Body of pancreas (tissue), 4 donors: Measurements from ENCODE around the gene TAAR1.

Experiments
- POLR2A ChIP-seq, 3 donors: fragments of 450-650 bp; IDR thresholded peaks; one replicate each; pipeline ENCODE4 v1.6.1; 2016; ENCODE audit warnings: antibody characterized with exemption in 3 of 3, mild to moderate bottlenecking in 2 of 3
- TF ChIP-seq, protein P1 (sequence below), 7 experiments: fragments of 450-650 bp in 4 of 7; fragments of 200-600 bp in 3 of 7; sonication (generic) in 3 of 7; IDR thresholded peaks; one replicate each; pipeline ENCODE4 v1.5.1; 2016 to 2019; ENCODE audit warnings: antibody characterized with exemption in 7 of 7

DNA sequence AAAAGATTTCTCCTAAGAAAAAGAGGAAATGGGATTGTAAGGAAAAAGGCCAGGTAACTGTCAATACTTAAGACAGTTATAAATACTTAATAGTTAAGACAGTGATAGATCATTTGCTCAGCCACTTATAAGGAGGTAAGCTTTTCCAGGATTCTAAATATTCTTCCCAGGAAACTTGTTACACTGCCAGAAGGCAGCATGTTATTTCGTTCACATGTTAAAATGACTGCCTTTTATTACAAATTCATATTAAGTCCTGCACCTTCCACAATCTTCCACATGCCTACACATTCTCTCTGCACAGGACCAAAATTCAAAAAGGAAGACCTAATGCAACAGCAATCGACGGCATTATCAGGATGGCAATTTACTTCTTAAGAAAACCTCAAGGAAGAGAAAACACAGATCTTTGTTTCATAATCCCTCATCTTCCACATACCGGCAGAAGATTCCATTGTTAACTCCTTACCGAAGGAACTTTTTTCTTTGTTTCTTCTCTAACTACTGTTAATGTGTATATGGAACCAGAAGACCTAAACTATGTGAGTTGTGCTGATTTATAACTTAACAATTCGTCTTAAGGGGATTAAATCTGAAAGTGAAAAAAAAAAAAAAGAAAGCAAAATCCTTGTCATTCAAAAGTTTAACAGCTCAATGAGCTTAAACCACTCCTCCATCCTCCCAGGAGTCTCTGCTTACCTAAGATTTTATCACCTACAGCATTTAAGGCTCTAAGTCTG is 35.7 kb downstream of the TAAR1 start:
- TF ChIP-seq POLR2A (IDR thresholded peaks at IDR 0.05), result no peak
- TF ChIP-seq, protein P1, sequence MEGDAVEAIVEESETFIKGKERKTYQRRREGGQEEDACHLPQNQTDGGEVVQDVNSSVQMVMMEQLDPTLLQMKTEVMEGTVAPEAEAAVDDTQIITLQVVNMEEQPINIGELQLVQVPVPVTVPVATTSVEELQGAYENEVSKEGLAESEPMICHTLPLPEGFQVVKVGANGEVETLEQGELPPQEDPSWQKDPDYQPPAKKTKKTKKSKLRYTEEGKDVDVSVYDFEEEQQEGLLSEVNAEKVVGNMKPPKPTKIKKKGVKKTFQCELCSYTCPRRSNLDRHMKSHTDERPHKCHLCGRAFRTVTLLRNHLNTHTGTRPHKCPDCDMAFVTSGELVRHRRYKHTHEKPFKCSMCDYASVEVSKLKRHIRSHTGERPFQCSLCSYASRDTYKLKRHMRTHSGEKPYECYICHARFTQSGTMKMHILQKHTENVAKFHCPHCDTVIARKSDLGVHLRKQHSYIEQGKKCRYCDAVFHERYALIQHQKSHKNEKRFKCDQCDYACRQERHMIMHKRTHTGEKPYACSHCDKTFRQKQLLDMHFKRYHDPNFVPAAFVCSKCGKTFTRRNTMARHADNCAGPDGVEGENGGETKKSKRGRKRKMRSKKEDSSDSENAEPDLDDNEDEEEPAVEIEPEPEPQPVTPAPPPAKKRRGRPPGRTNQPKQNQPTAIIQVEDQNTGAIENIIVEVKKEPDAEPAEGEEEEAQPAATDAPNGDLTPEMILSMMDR (IDR thresholded peaks at IDR 0.05), result no peak
